Right atrium auricular region (tissue), 2 donors: Measurements from ENCODE around the gene FOXN3. TPM values are rescaled to one million over a fixed set of nuclear protein-coding genes. Genes with fewer than 3 reads are reported as not detected.

ENCODE experiments used
- DNase-seq: peaks from one replicate; pipeline ENCODE4 v3.0.0-alpha.2; 2019; ENCODE audit warnings: low spot score
- H3K27ac ChIP-seq, 2 donors: fragments of 200-600 bp; sonication (generic); 1 replicate in 1 of 2; 2 replicates in 1 of 2; pipeline ENCODE4 v1.5.1; 2016 to 2019
- H3K27me3 ChIP-seq, 2 donors: fragments of 200-600 bp; sonication (generic); one replicate each; pipeline versions ENCODE4 v1.5.1 to v1.6.0; 2017 to 2019
- H3K36me3 ChIP-seq: fragments of 200-600 bp; sonication (generic); one replicate; pipeline ENCODE4 v1.5.1; 2016
- H3K4me1 ChIP-seq, 2 donors: fragments of 200-600 bp; sonication (generic); one replicate each; pipeline versions ENCODE4 v1.5.1 to v1.6.0; 2017 to 2019
- H3K4me3 ChIP-seq, 2 donors: fragments of 200-600 bp; sonication (generic); 1 replicate in 1 of 2; 2 replicates in 1 of 2; pipeline ENCODE4 v1.5.1; 2017 to 2019; ENCODE audit warnings: mild to moderate bottlenecking in 1 of 2, moderate library complexity in 1 of 2
- H3K9me3 ChIP-seq, 2 donors: fragments of 200-600 bp; sonication (generic); one replicate each; pipeline ENCODE4 v1.5.1; 2019
- total RNA-seq, 2 donors: library from RNA; depleted of rRNA; stranded (reverse); fragments of >200 nt; gene quantifications; one replicate each; pipeline ENCODE4 v1.1.0, GENCODE V29; 2016
- TF ChIP-seq, protein P1 (sequence below), 2 donors: fragments of 200-600 bp; sonication (generic); IDR thresholded peaks; one replicate each; pipeline ENCODE4 v1.5.1; 2019; ENCODE audit warnings: antibody characterized with exemption in 2 of 2

The FOXN3 gene
- total RNA-seq, 2 donors from 2014 or later = 80.1 to 90.3 TPM

DNA sequence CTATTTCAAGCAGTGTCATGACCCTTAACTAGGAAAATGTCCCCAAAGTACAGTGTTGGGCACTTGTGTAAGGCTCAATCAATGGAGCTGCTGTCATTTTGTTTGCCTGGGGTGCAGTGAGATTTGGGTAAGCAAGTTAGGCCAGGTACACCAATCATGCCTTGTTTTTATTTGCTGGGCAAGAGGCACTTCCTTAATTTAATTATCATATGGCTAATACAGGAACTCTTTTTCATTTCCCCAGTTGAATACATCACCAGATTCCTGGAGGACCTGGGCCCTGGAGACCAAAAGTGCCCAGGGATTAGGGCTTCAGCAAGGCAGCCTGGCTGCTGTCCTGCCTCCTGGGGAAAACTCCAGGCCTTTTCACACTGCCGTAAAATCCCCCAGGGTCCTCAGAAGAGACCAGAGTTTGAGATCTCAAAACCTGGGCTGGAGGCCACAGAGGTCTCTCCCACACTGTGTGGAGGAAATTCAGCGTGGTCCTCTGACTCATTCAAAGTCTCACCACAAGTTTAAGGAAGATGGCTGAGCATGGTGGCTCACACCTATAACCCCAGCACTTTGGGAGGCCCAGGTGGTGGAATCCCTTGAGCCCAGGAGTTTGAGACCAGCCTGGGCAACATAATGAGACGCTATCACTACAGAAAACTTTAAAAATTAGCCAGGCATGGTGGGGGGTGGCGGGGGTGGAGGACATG, 28.4 kb upstream of the FOXN3 start:
- TF ChIP-seq, protein P1, sequence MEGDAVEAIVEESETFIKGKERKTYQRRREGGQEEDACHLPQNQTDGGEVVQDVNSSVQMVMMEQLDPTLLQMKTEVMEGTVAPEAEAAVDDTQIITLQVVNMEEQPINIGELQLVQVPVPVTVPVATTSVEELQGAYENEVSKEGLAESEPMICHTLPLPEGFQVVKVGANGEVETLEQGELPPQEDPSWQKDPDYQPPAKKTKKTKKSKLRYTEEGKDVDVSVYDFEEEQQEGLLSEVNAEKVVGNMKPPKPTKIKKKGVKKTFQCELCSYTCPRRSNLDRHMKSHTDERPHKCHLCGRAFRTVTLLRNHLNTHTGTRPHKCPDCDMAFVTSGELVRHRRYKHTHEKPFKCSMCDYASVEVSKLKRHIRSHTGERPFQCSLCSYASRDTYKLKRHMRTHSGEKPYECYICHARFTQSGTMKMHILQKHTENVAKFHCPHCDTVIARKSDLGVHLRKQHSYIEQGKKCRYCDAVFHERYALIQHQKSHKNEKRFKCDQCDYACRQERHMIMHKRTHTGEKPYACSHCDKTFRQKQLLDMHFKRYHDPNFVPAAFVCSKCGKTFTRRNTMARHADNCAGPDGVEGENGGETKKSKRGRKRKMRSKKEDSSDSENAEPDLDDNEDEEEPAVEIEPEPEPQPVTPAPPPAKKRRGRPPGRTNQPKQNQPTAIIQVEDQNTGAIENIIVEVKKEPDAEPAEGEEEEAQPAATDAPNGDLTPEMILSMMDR (IDR thresholded peaks at IDR 0.05) = no peak
- no peak overlapping the region for H3K27ac ChIP-seq
- H3K9me3 ChIP-seq = no peaks in the 10 kb centered on the region
- DNase-seq = no peak
- H3K36me3 ChIP-seq = no peaks in the 10 kb centered on the region
- no peak overlapping the region for H3K4me3 ChIP-seq
- peaks cover 0 to 16% of the 10 kb centered on the region in 2 donors for H3K4me1 ChIP-seq
- no peaks in the 10 kb centered on the region for H3K27me3 ChIP-seq

DNA sequence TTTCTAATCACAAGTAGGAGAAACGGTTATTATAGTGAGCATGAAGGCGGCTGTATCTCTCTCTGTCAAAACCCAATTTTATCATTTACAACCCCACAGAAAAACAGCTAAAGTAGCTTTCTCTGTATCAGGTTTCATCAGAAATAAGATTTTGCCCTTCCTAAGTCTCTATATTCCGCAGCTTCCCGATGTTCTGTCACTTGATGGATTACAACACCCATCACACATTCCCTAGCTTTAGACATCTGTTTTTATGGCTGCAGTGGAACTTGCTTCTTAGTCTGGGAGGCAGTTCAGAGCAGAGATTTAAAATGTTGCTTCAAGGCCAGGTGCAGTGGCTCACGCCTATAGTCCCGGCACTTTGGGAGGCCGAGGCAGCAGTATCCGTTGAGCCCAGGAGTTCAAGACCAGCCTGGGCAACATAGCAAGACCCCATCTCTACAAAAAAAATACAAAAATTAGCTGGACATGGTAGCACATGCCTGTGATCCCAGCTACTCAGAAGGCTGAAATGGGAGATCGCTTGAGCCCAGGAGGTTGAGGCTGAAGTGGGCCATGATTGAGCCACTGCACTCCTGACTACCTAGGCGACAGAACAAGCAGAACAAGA, 27.6 kb upstream of the FOXN3 start:
- TF ChIP-seq, protein P1 (IDR thresholded peaks at IDR 0.05) = no peak
- Histone ChIP-seq H3K27ac (no peak overlapping the region), H3K4me1 (peaks cover 0 to 16% of the 10 kb centered on the region in 2 donors)

DNA sequence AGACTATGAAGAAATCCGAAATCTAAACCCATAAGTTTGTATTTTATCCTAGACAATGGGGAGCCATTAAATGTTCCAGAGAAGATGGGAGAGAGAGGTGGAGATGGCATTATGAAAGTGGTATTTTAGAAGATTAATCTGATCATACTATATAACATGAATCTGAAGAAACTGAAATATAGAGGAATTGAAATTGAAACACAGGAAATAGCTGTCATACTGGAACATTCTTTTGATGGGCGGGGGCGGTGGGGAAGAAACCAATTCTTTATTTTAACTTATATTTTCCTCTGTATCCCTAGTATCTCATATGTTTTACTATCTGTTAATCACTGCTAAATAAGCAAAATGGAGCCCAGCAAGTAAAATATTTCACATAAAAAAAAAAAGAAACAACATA, 27.0 kb upstream of the FOXN3 start:
- no peak for DNase-seq
- Histone ChIP-seq H3K9me3 (no peaks in the 10 kb centered on the region), H3K36me3 (no peaks in the 10 kb centered on the region), H3K4me3 (no peak overlapping the region), H3K27ac (no peak overlapping the region), H3K4me1 (peaks cover 0 to 16% of the 10 kb centered on the region in 2 donors), H3K27me3 (no peaks in the 10 kb centered on the region)
- TF ChIP-seq, protein P1 (IDR thresholded peaks at IDR 0.05) = no peak

More for the DNA sequence above, 27.6 kb upstream of the FOXN3 start:
- H3K27me3 ChIP-seq = no peaks in the 10 kb centered on the region
- H3K4me3 ChIP-seq = no peak overlapping the region
- H3K36me3 ChIP-seq = no peaks in the 10 kb centered on the region
- H3K9me3 ChIP-seq = no peaks in the 10 kb centered on the region
- no peak for DNase-seq

DNA sequence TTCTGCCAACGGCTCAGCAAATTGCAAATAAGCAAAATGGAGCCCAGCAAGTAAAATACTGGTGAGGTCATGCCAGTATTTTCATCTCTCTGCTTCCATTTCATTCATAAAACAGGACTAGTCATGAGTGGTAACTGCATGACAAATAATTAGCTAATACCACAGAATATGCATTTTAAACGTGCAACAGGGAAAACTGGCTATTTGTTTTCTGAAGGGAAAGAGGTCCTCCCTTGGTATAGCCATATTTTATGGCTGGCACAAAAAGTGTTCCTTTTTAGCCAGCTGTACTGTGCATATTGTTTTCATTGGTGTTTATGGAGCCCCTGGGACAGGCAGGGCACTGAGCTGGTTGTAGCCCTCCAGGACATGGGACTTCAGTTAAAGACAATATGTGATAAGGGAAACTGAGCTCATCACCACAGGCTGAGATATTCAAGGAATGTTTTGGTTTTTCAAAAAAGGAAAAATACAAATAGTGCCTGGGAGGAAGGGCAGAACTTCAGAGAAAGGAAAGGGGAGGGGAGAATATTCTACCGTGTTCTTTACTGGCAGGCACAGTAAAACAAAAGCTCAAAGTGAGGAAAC, 26.1 kb upstream of the FOXN3 start:
- no peak for DNase-seq
- Histone ChIP-seq H3K4me1 (peaks cover 0 to 16% of the 10 kb centered on the region in 2 donors), H3K27ac (no peak overlapping the region), H3K36me3 (no peaks in the 10 kb centered on the region), H3K4me3 (no peak overlapping the region), H3K27me3 (no peaks in the 10 kb centered on the region), H3K9me3 (no peaks in the 10 kb centered on the region)
- TF ChIP-seq, protein P1 (IDR thresholded peaks at IDR 0.05) = no peak

DNA sequence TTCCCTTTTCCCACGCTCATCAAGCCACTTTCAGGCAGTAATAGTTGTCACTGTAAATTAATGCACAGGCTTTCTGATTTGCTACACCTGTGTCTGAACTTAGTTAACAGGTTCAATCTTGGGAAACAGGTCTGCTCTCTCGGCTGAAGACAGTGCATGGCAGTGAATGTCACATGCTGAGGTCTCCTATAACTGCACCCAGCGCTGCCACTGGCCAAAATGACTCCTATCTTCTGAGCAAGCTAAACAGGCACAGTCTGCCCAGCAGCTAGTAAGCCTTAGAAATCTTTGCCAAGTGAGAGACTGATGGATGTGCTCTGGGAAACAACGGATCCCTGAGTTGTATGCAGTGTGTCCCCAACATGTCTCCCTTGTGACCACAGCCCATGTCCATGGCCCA, 25.2 kb upstream of the FOXN3 start:
- H3K27ac ChIP-seq = no peak overlapping the region
- no peaks in the 10 kb centered on the region for H3K27me3 ChIP-seq
- H3K4me3 ChIP-seq = no peak overlapping the region
- DNase-seq = no peak
- H3K9me3 ChIP-seq = no peaks in the 10 kb centered on the region
- H3K4me1 ChIP-seq = peaks cover 0 to 16% of the 10 kb centered on the region in 2 donors
- TF ChIP-seq, protein P1 (IDR thresholded peaks at IDR 0.05) = no peak
- H3K36me3 ChIP-seq = no peaks in the 10 kb centered on the region
